ENCODE data around the gene PSTK. TPM values are rescaled to one million over a fixed set of nuclear protein-coding genes. Genes with fewer than 3 reads are reported as not detected.

PSTK gene
- total and polyA plus RNA-seq, 2 of the 13 experiments (the other 11 are each of a cell fraction or from before 2014, with no cell fraction given), result 8.2 to 9.3 TPM

GRCh38 chr10:123035467-123036086 is 55.4 kb downstream of the PSTK start (continued):
- TF ChIP-seq TFAP4 (IDR thresholded peaks at IDR 0.05; ENCODE audit: borderline replicate concordance, low read depth) (peak; percentile 64; the same call in 1 of the 2 replicates), TBX2 (CRISPR knock-in tag; IDR thresholded peaks at IDR 0.05; ENCODE audit: borderline replicate concordance) (peak; percentile 56; the same call in 1 of the 2 replicates), FOXK1 (CRISPR knock-in tag; IDR thresholded peaks at IDR 0.05; ENCODE audit: borderline replicate concordance, low read depth) (peak; percentile 60; the same call in 1 of the 2 replicates), JUND (CRISPR knock-in tag; IDR thresholded peaks at IDR 0.05) (0 out of 2 replicates have a peak, but pooled peaks have one; percentile 14), ZNF256 (CRISPR knock-in tag; conservative IDR thresholded peaks at IDR 0.05) (no peak), AFF4 (CRISPR knock-in tag; IDR thresholded peaks at IDR 0.05) (no peak), ZNF616 (CRISPR knock-in tag; IDR thresholded peaks at IDR 0.05; ENCODE audit: low read depth) (no peak), RELA (CRISPR knock-in tag; IDR thresholded peaks at IDR 0.05) (no peak), ZNF609 (CRISPR knock-in tag; IDR thresholded peaks at IDR 0.05; ENCODE audit: borderline replicate concordance) (no peak), KDM3A (CRISPR knock-in tag; IDR thresholded peaks at IDR 0.05; ENCODE audit: low read depth) (no peak), ZNF605 (CRISPR knock-in tag; IDR thresholded peaks at IDR 0.05) (no peak), ZNF549 (CRISPR knock-in tag; IDR thresholded peaks at IDR 0.05) (no peak), RARG (CRISPR knock-in tag; IDR thresholded peaks at IDR 0.05; ENCODE audit: low read depth) (no peak), TGIF2 (CRISPR knock-in tag; IDR thresholded peaks at IDR 0.05) (peak; percentile 46; the same call in 1 of the 2 replicates), FOXO4 (CRISPR knock-in tag; conservative IDR thresholded peaks at IDR 0.05) (no peak), ZNF772 (CRISPR knock-in tag; IDR thresholded peaks at IDR 0.05) (no peak), NFIC (IDR thresholded peaks at IDR 0.05; ENCODE audit: low read length) (no peak)
